NCI-H1930 (cell line): ENCODE measurements around the gene EIF4E2.
A peak's percentile ranks its signal among the peaks of the same experiment; 100 is the strongest.

Experiments
- DNase-seq, 2 experiments: peaks; one replicate each; lab custom pipeline; 2025; lab: John Stamatoyannopoulos, UW

EIF4E2 gene

DNA sequence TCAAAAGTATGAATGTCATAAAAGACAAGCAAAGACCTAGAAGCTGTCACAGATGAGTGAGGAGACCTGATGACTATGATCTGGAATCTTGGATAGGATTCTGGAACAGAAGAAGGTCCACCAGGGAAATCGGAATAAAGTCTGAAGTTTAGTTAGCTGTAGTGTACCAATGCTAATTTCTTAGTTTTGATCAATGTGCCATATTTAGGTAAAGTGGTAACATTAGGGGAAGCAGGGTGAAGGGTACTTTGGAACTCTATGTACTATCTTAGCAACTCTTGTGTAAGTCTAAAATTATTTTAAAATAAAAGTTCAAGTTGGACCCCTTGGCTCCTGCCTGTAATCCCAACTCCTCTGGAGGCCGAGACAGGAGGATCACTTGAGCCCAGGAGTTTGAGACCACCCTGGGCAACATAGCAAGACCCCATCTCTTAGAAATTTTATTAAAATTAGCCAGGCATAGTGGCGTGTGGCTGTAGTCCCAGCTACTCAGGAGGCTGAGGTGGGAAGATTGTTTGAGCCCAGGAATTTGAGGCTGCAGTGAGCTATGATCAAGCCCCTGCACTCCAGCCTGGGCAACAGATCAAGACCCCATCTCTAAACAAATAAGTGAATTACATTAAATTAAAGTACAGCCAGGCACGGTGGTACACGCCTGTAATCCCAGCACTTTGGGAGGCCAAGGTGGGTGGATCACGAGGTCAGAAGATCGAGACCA, 47.0 kb downstream of the EIF4E2 start:
- DNase-seq = no peak

GRCh38 chr2:232598293-232598692, 47.8 kb downstream of the EIF4E2 start:
- no peak for DNase-seq

- no peak for DNase-seq
These were observed 49.7 kb downstream of the EIF4E2 start for GRCh38 chr2:232600053-232600773.

DNA sequence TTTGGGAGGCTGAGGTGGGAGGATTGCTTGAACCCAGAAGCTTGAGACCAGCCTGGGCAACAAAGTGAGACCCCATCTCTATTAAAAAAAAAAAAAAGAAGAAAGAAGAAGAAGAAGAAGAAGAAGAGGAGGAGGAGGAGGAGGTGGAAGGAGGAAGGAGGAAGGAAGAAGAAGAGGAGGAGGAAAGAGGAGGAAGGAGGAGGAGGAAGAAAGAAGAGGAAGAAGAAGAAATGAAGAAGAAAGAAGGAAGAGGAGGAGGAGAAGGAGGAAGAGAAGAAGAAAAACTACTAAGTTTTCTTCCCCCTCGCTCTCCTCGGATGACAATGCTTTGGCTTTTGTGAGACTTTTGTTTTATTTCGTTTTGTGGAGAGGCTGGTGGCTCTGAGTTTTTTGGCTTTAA, 52.8 kb downstream of the EIF4E2 start:
- DNase-seq = no peak

DNA sequence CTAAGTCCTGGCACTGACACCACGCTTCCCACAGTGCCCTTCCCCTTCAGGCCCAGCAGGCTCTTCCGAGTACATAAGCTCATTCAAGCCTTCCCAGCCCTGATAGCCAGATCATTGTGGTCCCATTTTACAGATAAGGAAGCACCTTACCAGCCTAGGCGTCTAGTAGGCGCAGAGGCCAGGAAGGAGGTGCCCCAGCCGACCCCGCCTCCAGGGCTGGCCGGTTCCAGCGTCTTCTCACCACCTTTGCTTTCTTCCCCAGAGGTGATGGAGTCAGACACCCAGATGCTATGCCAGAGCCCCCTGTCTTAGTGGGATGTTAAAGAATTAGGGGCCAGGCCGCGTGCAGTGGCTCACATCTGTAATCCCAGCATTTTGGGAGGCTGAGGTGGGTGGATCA, 54.0 kb downstream of the EIF4E2 start:
- DNase-seq = no peak

GRCh38 chr2:232607011-232607410, 56.5 kb downstream of the EIF4E2 start:
- no peak for DNase-seq

GRCh38 chr2:232609607-232610006, 59.1 kb downstream of the EIF4E2 start:
- DNase-seq = no peak

DNA sequence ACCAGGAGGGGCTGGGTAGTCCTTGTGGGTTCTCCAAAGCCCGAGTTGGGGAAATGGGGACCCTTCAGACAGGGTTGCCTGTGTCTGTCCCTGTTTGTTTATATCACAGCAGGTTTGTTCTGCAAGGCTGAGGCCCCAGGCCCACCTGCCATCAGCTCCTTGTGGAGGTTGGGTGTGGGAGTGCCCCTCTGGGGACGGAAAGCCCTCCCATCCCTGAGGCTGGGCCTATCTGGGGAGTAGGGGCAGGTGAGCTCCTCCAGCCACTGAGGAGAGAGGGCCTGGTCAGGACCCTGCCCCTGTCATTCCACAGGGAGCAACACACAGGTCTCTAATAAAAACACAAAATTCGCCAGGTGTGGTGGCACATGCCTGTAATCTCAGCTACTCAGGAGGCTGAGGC, 59.6 kb downstream of the EIF4E2 start:
- DNase-seq = no peak

- DNase-seq = no peak
These were observed 60.6 kb downstream of the EIF4E2 start for GRCh38 chr2:232611061-232611460.

DNA sequence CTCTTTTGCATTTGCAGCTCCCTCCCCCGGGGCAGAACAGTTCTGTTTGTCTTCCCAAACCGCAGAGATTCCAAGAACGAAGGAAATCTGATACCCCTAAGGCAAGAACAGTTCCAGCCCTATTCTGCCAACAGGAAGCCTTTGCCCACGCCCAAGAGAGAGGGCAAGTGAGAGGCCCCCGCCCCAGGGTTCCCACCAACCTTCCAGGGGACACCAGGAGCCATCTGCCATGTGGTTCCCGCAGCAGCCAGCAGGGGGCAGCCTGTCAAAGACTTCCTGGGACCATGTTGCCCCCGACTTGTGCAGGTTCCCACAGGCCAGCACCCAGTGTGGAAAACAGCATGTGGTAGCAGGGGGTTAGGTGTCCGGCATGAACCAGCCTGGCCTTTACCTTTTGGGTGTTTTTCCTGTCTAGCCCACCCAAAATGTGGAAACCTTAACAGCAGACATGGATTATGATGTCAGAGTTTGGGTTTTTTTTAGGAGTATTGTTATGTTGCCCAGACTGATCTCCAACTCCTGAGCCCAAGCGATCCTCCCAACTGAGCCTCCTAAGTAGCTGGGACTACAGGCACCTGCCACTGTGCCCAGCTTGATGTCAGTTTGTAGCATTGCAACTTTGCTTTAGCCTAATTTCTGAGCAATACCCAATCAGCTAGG, 61.2 kb downstream of the EIF4E2 start:
- DNase-seq = peak in 1 of 2 experiments; percentile 50

DNA sequence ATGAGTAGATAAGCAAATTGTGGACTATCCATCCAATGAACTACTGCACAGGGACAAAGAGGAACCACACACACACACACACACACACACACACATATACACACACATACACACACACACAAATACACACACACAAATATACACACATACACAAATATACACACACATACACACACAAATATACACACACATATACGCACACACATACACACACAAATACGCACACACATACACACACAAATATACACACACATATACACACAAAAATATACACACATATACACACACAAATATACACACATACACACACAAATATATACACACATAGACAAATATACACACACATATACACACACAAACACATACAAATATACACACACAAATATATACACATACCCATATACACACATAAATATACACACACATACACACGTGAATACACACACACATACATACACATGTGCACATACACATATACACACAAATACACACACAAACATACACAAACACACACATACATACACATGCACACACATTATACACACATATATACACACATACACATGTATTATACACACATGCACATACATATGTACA, 63.1 kb downstream of the EIF4E2 start:
- DNase-seq = no peak

GRCh38 chr2:232615339-232615738, 64.8 kb downstream of the EIF4E2 start:
- no peak for DNase-seq
